Measurements from ENCODE around the gene SPATA25. TPM values are rescaled to one million over a fixed set of nuclear protein-coding genes. Genes with fewer than 3 reads are reported as not detected.

The SPATA25 gene
- total and polyA plus RNA-seq, 2 experiments from 2014 or later: 7.4 to 42.8 TPM

DNA sequence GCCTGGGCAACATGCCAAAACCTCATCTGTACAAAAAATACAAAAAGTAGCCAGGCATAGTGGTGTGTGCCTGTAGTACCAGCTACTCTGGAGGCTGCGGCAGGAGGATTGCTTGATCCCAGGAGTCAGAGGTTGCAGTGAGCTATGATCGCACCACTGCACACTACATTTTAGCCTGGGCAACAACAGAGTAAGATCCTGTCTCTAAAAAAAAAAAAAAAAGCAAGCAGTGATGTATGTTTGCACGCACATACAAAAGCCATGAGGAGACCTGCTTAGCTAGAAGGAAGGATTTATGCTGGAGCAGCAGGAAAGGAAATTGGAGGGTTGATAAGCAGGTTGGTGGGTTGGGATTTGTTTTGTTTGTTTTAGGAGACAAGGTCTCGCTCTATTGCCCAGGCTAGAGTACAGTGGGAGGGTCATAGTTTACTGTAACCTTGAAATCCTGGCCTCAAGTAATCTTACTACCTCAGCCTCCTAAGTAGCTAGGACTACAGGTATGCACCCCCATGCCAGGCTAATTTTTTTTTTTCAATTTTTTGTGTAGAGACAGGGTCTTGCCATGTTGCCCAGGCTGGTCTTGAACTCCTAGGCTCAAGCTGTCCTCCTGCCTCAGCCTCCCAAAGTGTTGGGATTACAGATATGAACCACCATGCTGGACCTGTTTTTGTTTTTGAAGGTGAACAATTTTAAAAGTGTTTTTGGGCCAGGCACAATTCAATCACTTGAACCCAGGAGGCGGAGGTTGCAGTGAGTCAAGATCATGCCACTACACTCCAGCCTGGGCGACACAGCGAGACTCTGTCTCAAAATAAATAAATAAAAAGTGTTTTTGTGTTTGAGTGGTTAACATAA is 26.0 kb downstream of the SPATA25 start:
- Histone ChIP-seq H3K4me1 (ENCODE audit: low read depth) (peaks cover 6% of the 10 kb centered on the region), H3K9me3 (ENCODE audit: low read depth) (no peaks in the 10 kb centered on the region), H3K27me3 (no peaks in the 10 kb centered on the region), H3K27ac (no peak overlapping the region), H3K36me3 (no peaks in the 10 kb centered on the region), H3K4me3 (no peak overlapping the region)
- no peak for DNase-seq (ENCODE audit: low read depth in 1 of 2, low spot score in 1 of 2)
- TF ChIP-seq, protein P1, sequence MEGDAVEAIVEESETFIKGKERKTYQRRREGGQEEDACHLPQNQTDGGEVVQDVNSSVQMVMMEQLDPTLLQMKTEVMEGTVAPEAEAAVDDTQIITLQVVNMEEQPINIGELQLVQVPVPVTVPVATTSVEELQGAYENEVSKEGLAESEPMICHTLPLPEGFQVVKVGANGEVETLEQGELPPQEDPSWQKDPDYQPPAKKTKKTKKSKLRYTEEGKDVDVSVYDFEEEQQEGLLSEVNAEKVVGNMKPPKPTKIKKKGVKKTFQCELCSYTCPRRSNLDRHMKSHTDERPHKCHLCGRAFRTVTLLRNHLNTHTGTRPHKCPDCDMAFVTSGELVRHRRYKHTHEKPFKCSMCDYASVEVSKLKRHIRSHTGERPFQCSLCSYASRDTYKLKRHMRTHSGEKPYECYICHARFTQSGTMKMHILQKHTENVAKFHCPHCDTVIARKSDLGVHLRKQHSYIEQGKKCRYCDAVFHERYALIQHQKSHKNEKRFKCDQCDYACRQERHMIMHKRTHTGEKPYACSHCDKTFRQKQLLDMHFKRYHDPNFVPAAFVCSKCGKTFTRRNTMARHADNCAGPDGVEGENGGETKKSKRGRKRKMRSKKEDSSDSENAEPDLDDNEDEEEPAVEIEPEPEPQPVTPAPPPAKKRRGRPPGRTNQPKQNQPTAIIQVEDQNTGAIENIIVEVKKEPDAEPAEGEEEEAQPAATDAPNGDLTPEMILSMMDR (IDR thresholded peaks at IDR 0.05; ENCODE audit: low read depth, low read length): no peak

- TF ChIP-seq, protein P1 (IDR thresholded peaks at IDR 0.05; ENCODE audit: low read depth, low read length): no peak
- Histone ChIP-seq H3K4me3 (no peak overlapping the region), H3K9me3 (ENCODE audit: low read depth) (no peaks in the 10 kb centered on the region), H3K36me3 (no peaks in the 10 kb centered on the region), H3K4me1 (ENCODE audit: low read depth) (peaks cover 12% of the 10 kb centered on the region), H3K27ac (no peak overlapping the region), H3K27me3 (no peaks in the 10 kb centered on the region)
- no peak for DNase-seq (ENCODE audit: low read depth in 1 of 2, low spot score in 1 of 2)
These were observed 26.7 kb downstream of the SPATA25 start for GRCh38 chr20:45860560-45861220.

DNA sequence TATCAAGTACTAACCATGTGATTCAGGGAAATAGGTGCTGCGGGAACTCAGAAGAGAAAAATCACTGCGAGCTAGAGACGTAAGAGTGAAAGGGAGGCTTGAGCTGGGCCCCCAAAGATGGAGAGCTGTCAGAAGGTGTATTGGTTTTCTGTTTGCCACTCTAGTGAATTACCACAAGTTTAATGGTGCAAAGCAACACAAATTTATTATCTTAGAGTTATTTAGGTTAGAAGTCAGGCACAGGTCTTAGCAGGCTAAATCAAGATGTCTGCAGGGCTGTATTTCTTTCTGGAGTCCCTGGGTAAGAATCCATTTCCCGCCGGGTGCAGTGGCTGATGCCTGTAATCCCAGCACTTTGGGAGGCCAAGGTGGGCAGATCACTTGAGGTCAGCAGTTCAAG is 27.5 kb downstream of the SPATA25 start:
- H3K36me3 ChIP-seq: no peaks in the 10 kb centered on the region
- H3K27me3 ChIP-seq: no peaks in the 10 kb centered on the region
- H3K4me3 ChIP-seq: no peak overlapping the region
- H3K9me3 ChIP-seq (ENCODE audit: low read depth): no peaks in the 10 kb centered on the region
- TF ChIP-seq, protein P1 (IDR thresholded peaks at IDR 0.05; ENCODE audit: low read depth, low read length): no peak
- H3K27ac ChIP-seq: no peak overlapping the region
- no peak for DNase-seq (ENCODE audit: low read depth in 1 of 2, low spot score in 1 of 2)
- peaks cover 12% of the 10 kb centered on the region for H3K4me1 ChIP-seq (ENCODE audit: low read depth)

DNA sequence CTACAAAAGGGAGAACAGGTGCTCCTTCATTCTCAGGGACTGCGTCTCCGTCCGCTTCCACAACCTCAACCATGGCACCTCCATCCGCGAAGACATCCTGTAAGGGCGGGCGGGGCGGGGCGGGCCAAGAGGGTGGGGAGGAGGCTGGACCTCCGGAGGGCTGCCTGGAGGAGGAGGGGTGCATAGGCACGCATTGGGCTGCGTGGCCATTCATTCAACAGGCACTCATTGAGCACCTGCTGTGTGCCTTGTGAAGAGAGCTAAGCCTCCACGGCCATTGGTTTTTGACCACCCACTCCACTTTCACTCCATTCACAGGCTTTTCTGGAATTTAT is 29.6 kb downstream of the SPATA25 start:
- Histone ChIP-seq H3K4me1 (ENCODE audit: low read depth) (peaks cover 12% of the 10 kb centered on the region), H3K36me3 (no peaks in the 10 kb centered on the region), H3K9me3 (ENCODE audit: low read depth) (no peaks in the 10 kb centered on the region), H3K27me3 (no peaks in the 10 kb centered on the region), H3K4me3 (peak overlapping the region; percentile 60), H3K27ac (peak overlapping the region; percentile 73)
- no peak for DNase-seq (ENCODE audit: low read depth in 1 of 2, low spot score in 1 of 2)
- TF ChIP-seq, protein P1 (IDR thresholded peaks at IDR 0.05; ENCODE audit: low read depth, low read length): no peak

DNA sequence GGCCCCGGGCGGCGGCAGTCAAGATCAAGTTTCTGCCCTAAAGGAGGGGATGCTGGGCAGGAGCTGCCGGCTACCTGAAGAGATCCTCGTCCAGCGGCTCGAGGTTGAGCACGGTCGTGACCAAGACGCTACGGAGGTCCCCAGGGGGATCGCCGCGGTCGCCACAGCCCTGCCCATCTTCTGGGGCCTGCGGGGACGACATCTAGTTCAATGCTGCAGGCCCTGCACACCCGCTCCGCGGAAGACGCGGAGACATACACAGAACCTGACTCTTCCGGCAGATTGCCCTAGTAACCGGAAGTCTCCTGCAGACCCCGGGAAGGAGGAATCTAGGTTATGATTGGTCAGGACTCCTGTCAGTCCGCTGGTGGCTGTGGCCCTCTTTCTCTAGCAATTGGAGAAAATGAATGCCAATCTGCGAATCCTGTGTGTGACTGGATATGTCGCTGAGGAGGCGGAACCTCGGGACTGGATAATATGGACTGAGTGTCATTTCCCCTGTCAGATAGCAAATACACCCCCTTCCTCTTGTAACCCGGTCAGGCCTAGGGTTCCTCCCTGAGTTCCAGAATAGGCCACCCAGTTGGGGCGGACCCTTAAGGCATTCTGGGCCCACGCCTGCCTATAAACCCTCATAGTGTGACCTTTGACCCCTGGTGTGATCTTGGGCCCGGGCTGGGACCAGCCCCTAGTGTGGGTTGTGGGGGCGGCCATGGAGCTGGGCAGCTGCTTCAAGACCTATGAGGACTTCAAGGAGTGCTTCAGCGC is 30.1 kb downstream of the SPATA25 start, which contains the start of the genes ACOT8 and ZSWIM3:
TSS of gene ACOT8 (minus strand) at position 279 of the 768 bp plus-strand sequence. CDS start at position 202, 77 bp downstream.
TSS of gene ZSWIM3 (plus strand) at position 501 of the 768 bp plus-strand sequence. CDS start at position 713, 212 bp downstream.
- Histone ChIP-seq H3K4me1 (ENCODE audit: low read depth) (peaks cover 12% of the 10 kb centered on the region), H3K27me3 (no peaks in the 10 kb centered on the region), H3K36me3 (no peaks in the 10 kb centered on the region), H3K27ac (peak within 1 kb of the TSS; percentile 73), H3K9me3 (ENCODE audit: low read depth) (no peaks in the 10 kb centered on the region), H3K4me3 (peak within 1 kb of the TSS; percentile 60)
- TF ChIP-seq, protein P1 (IDR thresholded peaks at IDR 0.05; ENCODE audit: low read depth, low read length): no peak
- peak; percentile 100 for DNase-seq (ENCODE audit: low read depth in 1 of 2, low spot score in 1 of 2)
